ENCODE data around the gene TSNAXIP1.

The TSNAXIP1 gene

DNA sequence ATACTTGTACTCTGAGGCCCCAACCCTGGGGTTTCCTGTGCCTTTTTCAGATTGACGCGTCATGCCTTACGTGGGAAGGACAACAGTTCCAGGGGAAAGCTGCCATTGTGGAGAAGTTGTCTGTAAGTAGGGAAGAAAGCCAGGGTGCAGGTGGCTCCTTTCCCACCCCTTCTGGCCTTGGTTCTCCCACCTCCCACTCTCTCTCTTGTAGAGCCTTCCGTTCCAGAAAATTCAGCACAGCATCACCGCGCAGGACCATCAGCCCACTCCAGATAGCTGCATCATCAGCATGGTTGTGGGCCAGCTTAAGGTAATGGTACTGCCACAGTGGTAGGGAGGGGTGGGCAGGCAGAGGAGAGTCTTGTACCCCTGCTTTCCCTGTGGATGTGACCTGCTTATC, 61.6 kb downstream of the TSNAXIP1 start:
- no peak for DNase-seq (ENCODE audit: low read depth)
- no peak overlapping the region for H3K4me3 ChIP-seq (ENCODE audit: low read length)
- TF ChIP-seq, protein P1, sequence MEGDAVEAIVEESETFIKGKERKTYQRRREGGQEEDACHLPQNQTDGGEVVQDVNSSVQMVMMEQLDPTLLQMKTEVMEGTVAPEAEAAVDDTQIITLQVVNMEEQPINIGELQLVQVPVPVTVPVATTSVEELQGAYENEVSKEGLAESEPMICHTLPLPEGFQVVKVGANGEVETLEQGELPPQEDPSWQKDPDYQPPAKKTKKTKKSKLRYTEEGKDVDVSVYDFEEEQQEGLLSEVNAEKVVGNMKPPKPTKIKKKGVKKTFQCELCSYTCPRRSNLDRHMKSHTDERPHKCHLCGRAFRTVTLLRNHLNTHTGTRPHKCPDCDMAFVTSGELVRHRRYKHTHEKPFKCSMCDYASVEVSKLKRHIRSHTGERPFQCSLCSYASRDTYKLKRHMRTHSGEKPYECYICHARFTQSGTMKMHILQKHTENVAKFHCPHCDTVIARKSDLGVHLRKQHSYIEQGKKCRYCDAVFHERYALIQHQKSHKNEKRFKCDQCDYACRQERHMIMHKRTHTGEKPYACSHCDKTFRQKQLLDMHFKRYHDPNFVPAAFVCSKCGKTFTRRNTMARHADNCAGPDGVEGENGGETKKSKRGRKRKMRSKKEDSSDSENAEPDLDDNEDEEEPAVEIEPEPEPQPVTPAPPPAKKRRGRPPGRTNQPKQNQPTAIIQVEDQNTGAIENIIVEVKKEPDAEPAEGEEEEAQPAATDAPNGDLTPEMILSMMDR (conservative IDR thresholded peaks at IDR 0.05; ENCODE audit: low read depth, low read length), result no peak

DNA sequence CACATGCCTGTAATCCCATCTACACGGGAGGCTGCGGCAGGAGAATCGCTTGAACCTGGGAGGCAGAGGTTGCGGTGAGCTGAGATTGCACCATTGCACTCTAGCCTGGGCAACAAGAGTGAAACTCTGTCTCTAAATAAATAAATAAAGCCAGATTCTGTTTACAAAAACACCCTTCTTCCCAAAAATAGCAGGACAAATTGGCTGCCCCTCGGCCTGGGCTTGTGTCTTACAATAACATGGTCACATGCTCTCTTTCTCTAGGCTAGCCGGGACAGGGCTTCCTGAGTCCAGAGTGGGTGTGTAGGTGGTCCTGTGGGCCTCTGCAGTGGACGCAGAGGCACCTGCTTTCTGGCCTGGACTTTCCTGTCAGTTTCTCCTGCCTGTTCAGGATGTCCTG, 63.0 kb downstream of the TSNAXIP1 start:
- no peak for DNase-seq (ENCODE audit: low read depth)
- H3K4me3 ChIP-seq (ENCODE audit: low read length), result no peak overlapping the region
- TF ChIP-seq, protein P1 (conservative IDR thresholded peaks at IDR 0.05; ENCODE audit: low read depth, low read length), result no peak

DNA sequence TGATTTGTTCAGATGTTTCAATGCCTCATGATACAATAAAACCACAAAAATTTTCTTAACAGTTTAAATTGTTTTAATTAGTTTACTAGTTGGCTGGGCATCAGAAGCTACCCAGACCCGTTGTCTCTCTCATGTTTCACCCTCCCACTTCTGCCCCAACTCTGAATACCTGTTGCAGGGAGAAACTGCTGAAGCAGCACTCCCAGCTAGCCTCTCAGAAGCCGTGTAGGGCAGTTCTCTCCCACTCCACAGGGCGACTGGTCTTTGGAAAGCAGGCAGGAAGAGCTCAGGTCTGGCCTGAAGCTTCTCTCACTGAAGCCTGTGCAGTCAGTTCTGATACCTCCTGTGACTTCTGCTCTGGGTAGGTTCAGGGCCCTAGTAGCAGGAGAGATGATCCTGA, 64.6 kb downstream of the TSNAXIP1 start:
- no peak for DNase-seq (ENCODE audit: low read depth)
- TF ChIP-seq, protein P1 (conservative IDR thresholded peaks at IDR 0.05; ENCODE audit: low read depth, low read length), result no peak
- no peak overlapping the region for H3K4me3 ChIP-seq (ENCODE audit: low read length)

DNA sequence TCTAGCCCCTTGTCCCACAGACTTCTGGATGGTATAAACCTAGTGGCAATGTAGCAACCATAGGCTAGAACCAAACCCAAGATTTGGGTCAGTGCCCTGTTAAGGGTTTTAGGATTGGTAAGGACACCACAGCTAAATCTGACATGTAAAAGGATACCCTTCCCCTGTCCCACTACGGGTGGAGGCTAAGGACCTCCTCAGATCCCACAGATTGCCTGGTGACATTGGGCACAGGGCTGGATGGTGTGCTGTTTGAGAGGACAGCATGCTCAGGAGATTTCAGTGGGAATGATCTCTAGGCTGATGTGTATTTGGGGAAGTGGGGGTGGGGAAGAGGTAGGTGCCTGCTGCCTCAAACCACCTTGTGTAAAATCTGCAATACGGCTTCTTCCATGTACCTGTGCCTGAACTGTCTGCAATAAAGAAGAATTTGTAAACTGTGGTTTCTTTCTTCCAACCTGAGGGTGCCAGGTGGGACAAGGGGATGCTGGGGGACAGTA, 65.5 kb downstream of the TSNAXIP1 start:
- TF ChIP-seq, protein P1 (conservative IDR thresholded peaks at IDR 0.05; ENCODE audit: low read depth, low read length), result no peak
- no peak for DNase-seq (ENCODE audit: low read depth)
- peak overlapping the region; percentile 92 for H3K4me3 ChIP-seq (ENCODE audit: low read length)

DNA sequence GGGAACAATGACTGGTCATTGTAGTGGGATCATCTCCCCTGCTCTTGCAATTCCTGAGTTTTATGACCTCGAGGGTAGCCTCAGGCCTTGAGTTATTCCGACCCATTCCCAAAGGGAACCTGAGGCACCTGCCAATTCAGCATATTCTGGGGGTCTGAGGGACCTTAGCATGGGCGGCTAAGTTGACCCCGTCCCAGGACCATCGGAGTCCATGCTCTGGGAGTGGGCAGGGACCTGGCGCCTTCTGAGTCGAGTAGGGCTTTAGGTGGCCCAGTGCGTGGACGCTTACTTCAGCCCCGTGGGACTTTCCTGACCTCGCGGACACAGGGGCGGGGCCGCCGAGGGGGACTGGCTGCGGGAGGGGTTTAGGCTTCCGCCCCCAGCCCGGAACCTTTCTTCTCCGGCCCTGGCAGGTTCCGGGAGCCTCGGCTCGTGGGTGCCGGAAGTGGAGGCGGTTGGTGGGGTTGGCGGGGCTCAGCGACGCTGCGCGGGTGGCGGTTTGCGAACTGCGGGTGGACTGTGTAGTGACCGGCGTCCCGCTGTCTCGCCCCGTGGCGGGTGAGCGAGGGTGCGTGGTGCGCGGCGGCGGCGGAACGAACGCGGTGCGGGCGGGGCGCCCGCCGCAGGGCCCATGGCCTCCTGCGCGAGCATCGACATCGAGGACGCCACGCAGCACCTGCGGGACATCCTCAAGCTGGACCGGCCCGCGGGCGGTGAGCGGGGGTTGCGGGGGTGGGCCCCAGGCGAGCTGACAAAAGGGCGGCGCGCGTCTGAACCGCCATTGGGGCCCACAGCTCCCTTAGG, 66.1 kb downstream of the TSNAXIP1 start, which contains the start of gene EDC4:
Gene EDC4 (plus strand): TSS at position 422 of the 804 bp plus-strand sequence. CDS start 210 bp downstream, at position 632.
- TF ChIP-seq, protein P1 (conservative IDR thresholded peaks at IDR 0.05; ENCODE audit: low read depth, low read length), result no peak
- peak within 1 kb of the TSS; percentile 92 for H3K4me3 ChIP-seq (ENCODE audit: low read length)
- DNase-seq (ENCODE audit: low read depth), result no peak

DNA sequence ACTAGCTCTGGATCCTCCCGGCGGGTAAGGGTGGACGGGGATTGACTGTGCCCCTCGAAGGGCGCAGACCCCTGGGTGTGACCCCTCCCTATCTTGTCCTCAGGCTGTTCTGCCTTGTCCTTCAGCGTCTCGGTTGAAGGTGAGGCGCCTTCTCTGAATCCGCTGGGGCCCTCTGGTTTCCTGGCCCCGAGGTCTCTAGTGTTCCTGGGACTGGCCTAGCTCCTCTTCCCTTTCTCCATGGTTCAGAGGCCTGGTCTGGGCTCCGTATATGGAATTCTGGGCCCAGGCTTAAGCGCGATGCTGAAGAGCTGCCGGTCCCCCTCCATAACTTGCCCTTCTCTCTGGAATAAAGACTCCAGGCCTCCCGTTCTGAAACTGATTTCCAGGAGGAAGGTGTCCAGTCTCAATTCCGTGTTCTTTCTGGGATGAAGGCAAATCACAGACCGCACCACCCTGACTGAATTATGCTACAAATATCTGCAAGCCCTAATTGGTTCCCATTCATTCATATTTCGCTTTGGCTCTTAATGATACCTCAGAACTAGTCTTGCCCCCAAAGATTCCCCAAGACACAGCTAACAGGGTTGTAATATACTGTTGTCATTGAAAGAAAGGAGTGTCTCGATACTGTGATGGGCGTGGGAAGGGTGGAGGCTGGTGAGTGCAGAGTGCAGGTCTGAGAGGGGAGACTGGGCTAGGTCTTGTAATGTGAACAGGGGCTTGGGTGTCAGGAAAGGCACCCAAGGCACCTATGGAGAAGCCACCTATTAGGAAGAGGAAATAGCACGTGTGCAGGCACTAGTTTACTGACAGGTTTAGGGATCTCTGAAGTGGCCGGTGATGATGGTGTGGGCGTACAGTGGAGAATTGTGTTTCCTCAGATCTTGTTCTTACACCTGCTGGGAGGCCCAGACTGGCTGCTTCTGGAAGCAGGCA, 67.0 kb downstream of the TSNAXIP1 start:
- TF ChIP-seq, protein P1 (conservative IDR thresholded peaks at IDR 0.05; ENCODE audit: low read depth, low read length), result no peak
- peak overlapping the region; percentile 92 for H3K4me3 ChIP-seq (ENCODE audit: low read length)
- no peak for DNase-seq (ENCODE audit: low read depth)

All from retinal pigment epithelial cell (primary cell).